SKM-1 (cell line): Measurements from ENCODE around the gene CDKAL1.
"Not testable (repeated sequence)": the region's sequence is repeated elsewhere in the genome, so short reads cannot be mapped to it uniquely, and the experiment has no call there.

ENCODE experiments used
- DNase-seq: peaks from one replicate; lab custom pipeline; 2025; ENCODE audit not compliant: unreplicated experiment; lab: John Stamatoyannopoulos, UW

Gene CDKAL1

DNA sequence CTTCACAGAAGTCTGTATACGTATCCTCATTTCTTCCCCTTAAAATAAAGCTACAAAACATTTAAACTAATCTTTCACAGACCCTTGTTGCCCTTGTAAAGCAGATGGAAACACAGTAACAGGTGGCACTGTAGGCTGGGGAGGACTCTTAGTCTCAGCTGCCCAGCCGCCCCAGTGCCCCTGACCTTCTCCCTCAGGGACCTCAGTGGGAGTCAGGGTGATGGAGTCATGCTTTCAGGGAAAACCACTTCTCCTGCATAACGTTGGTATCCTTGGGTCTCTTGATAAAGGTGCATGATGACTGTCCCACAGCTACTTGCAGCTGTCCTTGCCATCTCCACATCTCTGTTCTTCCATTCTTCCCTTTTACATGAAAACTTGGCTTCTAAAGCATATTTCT is 198.6 kb downstream of the CDKAL1 start:
- DNase-seq = no peak

DNA sequence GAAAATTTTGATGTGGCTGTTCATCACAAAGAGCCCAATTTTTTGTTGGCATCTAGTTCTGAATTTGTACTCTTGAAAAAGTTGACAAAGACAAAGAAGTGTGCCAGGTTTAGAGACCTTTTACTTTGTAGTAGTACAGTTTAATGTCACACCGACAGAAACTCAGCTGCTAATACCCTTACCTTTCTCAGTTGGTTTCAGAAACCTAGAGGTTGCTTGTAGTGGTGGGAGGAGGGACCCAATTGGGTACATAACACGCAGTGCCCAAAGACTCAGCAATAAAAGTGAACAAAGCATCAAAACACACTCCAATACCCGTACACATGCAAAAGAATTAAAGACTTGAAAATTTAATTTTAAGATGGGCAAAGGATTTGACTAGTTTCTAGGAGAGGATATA is 203.7 kb downstream of the CDKAL1 start:
- DNase-seq = no peak

DNA sequence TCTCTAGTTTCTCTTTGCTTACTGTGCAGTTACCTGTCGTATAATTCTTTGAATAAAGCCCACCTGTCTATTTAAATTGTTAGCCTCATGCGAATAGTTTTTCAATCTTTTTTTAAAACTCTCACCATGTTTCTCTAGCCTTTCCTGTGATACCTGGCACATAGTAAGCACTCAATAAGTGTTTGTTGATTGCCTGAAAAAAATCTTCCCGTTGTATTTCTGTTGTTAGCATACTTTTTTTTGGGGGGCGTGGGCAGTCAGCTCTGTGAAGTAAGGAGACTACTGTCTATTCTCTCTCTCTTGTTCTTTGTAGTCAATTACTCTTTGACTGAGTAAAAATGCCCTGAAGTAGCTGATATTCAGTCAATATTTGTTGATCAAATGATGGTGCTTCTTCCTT is 205.8 kb downstream of the CDKAL1 start:
- DNase-seq = no peak

DNA sequence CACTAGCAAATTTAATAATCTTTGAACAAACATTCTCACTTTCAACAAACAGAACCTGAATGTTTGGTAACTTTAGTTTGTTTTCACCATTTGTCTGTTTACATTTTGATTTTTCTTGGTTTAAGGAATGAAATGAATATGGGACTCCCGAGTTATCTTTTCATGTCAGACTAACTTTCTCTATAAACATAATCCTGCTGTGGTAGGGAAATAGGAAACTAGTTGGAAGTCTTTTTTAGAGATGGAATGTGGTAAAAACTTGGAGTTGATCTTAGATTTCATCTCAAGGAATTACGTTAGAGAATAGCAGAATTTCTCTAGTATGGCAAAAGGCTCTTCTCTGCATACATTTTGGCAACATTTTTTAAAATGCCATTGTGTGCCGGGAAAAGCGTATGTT is 206.5 kb downstream of the CDKAL1 start:
- no peak for DNase-seq

DNA sequence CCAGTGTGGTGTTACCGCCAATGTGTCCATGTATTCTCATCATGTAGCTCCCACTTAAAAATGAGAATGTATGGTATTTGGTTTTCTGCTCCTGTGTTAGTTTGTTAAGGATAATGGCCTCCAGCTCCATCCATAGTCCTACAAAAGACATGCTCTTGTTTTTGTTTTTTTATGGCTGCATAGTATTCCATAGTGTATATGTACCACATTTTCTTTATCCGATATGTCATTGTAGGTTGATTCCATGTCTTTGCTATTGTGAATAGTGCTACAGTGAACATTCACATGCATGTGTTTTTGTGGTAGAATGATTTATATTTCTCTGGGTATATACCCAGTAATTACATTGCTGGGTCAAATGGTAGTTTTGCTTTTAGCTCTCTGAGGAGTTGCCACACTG is 207.2 kb downstream of the CDKAL1 start:
- no peak for DNase-seq

DNA sequence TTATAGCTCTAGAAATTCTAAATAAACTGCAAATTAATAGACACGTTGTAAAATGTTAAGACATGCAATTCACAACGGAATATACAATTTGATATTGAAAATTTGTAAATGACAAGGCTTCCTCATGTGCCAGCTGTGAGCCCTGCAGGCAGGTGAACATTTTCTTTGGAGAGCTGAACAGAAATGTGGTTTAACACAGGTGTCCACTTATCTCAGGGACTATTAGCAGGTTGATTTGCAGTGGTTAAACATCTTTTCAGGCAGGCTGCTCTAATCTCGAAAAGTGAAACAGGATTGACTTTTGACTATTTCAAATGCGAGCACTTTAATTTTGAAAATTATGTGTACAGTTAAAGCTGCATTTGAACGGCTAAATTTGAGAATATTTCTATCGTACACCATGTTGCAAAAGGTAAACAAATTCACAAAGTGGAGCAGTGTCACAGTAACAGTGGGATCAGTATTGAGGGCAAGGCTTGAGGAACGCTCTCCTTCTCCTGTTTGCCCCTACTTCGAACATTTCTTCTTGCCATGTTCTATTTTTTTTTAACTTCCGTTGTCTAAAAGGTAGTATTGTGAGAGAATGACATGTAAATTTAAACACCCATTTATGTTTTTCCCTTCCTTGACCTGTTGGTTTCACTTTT is 210.8 kb downstream of the CDKAL1 start:
- no peak for DNase-seq

DNA sequence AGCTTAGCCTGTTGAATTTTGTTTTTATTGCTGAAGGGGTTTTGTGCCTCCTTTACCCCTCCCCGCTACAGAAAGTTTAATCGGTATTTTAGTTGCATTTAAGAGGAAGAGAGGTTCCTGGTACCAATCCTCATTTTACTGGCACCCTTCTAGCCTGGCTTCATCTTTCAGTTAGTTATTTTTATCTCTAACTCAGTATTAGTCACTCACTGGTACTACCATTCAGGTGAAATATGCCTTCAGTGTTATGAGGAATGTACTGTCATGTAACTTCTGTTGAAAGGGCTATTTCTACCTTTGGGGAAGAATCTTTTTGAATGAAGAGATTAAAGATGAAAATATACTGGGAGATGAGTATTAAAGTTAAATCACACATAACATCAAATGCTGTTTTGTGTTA is 211.8 kb downstream of the CDKAL1 start:
- no peak for DNase-seq

DNA sequence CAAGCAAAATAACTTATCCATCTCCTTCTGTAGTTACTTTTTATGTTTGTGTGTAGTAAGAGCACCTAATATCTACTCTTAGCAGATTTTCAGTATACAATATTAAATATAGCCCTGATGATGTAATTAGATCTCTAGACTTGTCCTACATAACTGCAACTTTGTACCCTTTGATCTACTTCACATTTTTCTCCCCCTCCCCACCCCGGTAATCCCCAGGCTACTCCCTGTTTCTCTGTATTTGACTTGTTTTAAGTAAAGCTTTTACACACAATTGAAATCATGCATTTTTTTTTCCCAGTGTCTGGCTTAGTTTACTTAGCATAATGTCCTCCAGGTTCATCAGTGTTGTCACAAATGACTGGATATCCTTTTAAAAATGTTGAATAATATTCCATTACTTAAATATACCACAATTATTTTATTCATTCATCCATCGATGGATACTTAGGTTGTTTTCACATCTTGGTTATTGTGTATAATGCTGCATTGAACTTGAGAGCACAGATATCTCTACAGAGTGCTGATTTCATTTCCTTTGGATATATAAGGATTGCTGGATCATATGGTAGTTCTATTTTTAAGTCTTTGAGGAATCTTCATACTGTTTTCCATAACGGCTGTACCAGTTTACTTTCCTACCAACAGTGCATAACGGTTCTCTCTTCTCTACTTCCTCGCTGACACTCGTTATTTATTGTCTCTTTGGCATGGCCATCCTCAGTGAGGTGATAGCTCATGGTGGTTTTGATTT is 212.7 kb downstream of the CDKAL1 start:
- no peak for DNase-seq

DNA sequence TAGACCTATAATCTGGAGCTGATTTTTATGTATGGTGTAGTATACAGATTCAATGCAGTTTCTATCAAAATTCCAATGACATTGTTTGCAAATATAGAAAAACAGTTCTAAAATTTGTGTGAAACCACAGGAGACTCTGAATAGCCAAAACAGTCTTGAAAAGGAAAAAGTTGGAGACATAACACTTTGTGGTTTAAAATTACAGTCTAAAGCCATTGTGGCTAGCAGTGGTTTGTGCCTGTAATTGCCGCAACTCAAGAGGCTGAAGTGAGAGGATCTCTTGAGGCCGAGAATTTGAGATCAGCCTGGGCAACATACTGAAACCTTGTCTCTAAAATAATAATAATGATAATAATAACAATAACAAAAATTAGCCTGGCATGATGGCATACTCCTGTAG is 213.7 kb downstream of the CDKAL1 start:
- no peak for DNase-seq

DNA sequence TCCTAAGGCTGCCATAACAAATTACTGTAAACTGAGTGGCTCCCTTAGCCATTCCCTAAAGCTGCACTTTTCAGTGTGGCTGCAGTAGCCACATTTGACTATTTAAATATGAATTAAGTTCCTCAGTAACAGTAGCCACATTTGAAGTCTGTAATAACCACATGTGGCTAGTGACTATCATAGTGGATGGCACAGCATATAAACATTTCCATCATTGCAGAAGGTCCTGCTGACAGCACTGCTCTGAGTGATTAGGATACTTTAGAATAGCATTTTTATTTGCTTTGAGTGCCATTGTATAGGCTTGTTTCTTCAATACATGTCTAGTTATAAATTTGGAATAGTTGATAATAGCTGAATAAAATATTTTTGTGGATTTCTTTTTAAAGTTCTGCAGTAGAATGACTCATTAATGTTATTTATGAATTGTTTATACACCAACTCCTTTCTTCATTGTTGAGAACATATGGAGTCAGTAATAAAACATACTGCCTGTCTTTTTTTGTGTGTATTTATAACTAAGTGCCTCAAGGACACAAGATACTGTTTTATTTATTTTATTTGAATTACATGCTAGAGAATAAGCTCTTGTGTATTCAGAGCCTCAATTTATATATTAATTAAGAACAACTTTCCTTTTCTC is 217.2 kb downstream of the CDKAL1 start:
- DNase-seq = no peak

DNA sequence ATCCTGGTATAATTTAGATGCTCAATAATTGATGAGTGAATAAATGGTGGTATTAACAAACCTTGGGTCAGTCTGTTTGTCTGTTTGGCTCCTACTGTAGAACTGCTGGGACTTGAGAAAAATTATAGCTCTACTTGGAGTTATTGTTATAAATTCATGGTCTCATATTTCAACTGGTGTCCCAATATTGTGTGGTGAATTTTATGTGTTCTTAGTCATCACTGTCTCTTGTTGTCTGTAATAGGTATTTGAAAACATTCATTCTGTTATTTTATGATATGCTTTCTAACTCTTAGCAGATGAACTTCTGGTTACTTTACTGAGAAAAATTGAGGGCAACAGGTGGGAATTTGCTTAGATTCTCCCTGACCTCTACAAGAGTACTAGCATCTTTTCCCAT is 221.4 kb downstream of the CDKAL1 start:
- no peak for DNase-seq

DNA sequence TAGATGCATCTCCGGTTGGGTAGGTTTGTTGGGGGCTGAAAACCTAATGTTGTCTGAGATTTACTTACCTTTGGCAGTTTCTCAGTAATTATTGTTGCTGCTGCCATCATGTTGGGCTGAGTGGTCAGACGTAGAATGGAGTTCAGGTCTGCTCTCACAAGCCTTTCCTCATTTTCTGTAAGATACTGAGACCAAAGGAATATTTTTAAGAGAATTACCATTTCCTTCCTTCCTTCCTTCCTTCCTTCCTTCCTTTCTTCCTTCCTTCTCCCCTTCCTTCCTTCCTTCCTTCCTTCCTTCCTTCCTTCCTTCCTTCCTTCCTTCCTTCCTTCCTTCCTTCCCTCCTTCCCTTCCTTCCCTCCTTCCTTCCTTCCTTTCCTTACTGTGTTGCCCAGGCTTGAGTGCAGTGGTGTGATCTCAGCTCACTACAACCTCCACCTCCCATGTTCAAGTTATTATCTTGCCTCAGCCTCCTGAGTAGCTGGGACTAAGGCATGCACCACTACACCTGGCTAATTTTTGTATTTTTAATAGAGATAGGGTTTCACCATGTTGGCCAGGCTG is 222.4 kb downstream of the CDKAL1 start:
- not testable (repeated sequence) for DNase-seq

DNA sequence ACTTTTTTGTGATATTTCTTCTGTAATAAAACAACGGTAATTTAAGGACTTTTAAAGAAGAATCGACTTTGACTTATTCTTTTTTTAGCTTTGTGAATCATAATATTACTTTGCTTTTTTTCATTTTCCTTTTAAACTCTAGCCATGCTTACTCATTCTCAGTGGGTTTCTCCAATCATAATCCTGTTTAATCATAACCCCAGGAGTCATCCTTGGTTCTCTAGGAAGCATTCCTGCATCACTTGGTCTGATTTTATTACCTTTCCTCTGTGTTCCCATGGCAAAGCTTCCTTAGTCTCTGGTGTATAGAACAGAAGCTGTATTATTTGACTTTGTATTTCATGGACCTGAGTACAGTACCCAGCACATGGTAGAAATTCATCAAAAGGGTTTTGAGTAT is 223.5 kb downstream of the CDKAL1 start:
- DNase-seq = no peak

DNA sequence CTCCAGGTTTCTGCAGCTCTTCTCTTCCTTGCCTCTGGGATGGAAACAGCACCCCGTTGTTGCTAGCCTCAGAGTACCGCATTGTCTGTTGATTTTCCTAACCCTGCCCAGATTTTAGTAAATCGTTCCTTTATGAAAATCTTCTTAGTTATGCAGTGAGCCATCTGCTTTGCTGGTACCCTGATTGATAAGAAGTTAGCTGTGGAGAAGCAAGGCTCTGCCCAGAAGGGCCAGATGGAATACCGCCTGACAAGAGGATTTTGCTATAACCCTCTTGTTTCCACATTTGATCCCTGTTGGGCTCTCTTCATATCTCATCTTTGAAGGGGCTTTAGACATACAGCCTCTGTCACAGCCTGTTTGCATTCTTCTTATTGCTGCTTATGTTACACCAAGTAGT is 229.0 kb downstream of the CDKAL1 start:
- no peak for DNase-seq

DNA sequence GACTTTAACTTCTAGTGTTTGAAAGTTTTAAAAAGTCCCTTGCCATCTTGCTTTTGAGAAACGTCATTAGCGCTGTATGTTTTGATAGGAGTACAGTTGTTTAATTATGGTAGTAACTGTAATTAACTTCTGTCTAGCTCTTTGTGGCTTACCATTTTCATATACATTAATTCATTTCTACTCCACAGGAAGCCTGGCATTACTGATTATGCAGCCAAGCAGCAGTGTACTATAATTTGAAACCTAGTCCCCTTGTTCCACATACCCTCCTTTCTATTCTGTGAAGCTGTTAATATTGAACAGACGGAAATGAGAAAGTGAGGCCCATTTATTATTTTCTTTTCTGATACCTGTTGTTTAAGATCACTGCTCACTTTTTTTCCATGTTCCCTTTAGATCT is 235.4 kb downstream of the CDKAL1 start:
- DNase-seq = no peak

DNA sequence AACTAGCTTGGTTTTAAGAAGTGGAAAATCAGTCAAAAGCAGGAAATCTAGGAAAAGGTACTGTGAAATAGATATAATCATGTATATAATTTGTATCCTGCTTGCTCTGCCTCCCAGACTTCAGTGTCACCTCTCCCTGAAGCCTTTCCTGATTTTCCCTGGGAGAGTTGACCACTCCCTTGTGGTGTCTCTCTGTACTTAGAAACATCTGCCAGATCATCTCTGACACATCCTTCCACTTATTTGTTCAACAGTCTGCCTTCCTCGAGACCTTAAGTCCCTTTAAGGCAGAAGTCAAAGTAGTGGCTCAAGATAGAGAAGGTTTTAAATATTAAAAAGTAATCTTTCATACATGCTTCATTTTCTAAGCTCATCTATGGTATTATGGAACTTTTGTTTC is 236.5 kb downstream of the CDKAL1 start:
- DNase-seq = no peak

DNA sequence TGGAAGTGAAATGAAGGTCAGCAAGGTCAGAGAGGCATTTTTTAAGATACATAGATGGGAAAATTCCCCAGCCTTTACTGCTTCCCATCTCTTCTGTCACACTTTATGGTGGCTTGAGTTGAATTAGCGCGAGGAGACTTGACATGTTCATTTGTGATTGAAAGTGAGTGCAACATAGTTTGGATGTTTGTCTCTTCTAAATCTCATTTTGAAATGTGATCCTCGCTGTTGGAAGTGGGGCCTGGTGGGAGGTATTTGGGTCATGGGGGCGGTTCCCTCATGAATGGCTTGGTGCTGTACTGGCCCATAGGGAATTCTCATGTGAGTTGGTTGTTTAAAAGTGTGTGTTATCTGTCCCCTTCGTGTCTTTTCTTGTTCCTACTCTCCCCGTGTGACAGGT is 237.2 kb downstream of the CDKAL1 start:
- no peak for DNase-seq

DNA sequence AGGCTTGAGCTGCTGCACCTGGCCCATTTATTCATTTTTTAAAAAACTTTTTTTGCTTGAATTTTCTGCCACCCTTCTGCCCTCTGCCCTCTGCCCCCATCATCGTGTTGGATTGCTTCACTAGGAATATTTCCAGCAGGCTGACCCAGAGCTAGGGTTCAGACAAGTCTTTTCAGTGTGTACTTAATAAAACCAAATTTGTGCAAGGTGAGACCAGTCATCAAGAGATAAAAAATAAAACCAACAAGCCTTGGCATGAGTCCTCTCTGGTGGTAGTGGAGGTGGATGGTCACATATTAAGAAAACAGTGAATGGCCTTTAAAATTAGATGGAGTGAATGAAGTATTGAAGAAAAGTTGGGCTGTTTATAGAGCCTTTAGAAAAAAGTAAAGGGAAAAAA is 239.6 kb downstream of the CDKAL1 start:
- no peak for DNase-seq

DNA sequence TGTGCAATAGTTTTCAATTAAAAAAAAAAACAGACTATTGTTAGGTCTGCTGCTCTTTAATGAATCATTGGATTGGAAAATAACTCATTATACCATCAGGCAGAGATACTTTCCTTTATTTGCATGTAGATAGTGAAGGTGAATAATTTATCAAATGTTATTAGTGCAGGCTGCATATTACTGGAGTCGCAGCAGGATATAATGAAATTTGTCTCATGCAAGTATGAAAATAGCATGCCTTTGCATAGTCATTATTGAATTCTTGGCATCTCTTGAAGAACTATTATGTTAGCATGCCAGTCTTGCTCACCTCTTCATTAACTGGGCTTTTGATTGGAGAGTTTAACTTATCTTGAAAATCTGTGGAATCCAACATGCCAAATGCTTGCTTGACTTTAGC is 241.7 kb downstream of the CDKAL1 start:
- no peak for DNase-seq

DNA sequence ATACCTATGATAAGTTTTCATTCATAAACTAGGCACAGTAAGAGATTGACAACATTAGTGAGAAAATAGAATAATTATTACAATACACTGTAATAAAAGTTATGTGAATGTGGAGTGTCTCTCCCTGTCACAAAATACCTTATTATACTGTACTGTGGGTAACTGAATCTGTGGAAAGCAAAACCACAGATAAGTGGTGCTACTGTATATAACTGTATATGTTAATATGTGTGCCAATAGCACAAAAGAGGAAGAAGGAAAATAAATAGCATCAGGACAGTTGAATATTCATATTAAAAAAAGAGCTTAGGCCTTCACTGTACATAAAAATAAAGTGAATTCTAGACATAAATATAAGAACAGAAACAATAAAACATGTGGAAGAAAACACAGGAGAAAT is 243.5 kb downstream of the CDKAL1 start:
- no peak for DNase-seq

DNA sequence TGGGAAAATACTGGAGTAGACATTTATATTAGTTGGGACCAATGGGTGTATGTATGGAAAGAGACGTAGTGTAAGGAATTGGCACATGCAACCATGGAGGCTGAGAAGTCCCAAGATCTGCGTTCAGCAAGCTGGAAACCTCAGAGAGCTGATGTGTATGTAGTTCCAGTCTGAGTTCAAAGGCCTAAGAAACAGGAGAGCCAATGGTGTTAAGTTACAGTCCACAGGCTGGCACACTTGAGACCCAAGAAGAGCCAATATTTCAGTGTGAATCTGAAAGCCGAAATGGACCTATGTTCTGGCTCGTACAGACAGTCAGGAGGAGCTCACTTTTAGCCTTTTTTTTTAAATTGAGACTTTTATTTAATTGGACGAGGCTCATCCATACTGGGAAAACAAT is 244.2 kb downstream of the CDKAL1 start:
- no peak for DNase-seq

DNA sequence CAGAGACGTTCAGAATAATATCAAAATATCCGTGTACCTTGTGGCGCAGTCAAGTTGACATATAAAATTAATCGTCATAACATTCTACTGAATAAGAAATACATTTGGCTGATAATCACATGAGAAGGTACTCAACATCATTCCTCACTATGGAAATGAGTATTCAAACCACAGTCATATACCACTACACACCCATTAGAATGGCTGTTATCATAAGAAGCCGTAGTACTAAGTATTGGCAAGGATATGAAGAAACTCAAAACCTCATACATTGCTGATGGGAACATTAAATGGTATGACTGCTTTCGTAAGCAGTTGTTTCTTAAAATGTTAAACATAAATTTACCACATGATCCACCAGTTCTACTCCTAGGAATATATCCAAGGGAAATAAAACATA is 244.7 kb downstream of the CDKAL1 start:
- no peak for DNase-seq
